RCC 7860 (cell line): ENCODE results near the gene SERPINA5.

Source experiments
- DNase-seq: peaks from one replicate; pipeline ENCODE4 v3.0.0-alpha.2; 2015; ENCODE audit warnings: low spot score
- FAIRE-seq: peaks from 2 replicates; lab custom pipeline; 2012; peaks lifted over from hg19 to GRCh38; lab: Jason Lieb, UNC

The SERPINA5 gene

GRCh38 chr14:94581127-94581999, at the start of gene SERPINA5:
Gene SERPINA5, plus strand, starts transcription at chr14:94581426. Its CDS starts 5,937 bp downstream, at chr14:94587363.
- DNase-seq, result peak; percentile 16
- no peak for FAIRE-seq

GRCh38 chr14:94532447-94532846, 48.8 kb upstream of the SERPINA5 start:
- FAIRE-seq (no peak), DNase-seq (no peak)

- FAIRE-seq (no peak), DNase-seq (no peak)
Measured at GRCh38 chr14:94535506-94535905, 45.7 kb upstream of the SERPINA5 start.

GRCh38 chr14:94536836-94537235, 44.4 kb upstream of the SERPINA5 start:
- FAIRE-seq (no peak), DNase-seq (no peak)

- DNase-seq (no peak), FAIRE-seq (no peak)
Measured at GRCh38 chr14:94538070-94538740, 43.0 kb upstream of the SERPINA5 start.

- DNase-seq (no peak), FAIRE-seq (no peak)
Measured at GRCh38 chr14:94539181-94539580, 42.0 kb upstream of the SERPINA5 start.

GRCh38 chr14:94540031-94540794, 41.0 kb upstream of the SERPINA5 start:
- no peak for DNase-seq
- no peak for FAIRE-seq

- no peak for DNase-seq
- no peak for FAIRE-seq
Measured at GRCh38 chr14:94541234-94541975, 39.8 kb upstream of the SERPINA5 start.

- DNase-seq (no peak), FAIRE-seq (no peak)
Measured at GRCh38 chr14:94542111-94542810, 39.0 kb upstream of the SERPINA5 start.

- DNase-seq (no peak), FAIRE-seq (no peak)
Measured at GRCh38 chr14:94542811-94543440, 38.3 kb upstream of the SERPINA5 start.

- no peak for FAIRE-seq
- no peak for DNase-seq
Measured at GRCh38 chr14:94543449-94544124, 37.6 kb upstream of the SERPINA5 start.

- no peak for DNase-seq
Measured at GRCh38 chr14:94544726-94545125, 36.5 kb upstream of the SERPINA5 start.

GRCh38 chr14:94545131-94545841, 35.9 kb upstream of the SERPINA5 start:
- DNase-seq, result no peak
- no peak for FAIRE-seq

More at GRCh38 chr14:94544726-94545125, 36.5 kb upstream of the SERPINA5 start:
- no peak for FAIRE-seq

- DNase-seq (no peak), FAIRE-seq (no peak)
Measured at GRCh38 chr14:94547151-94547680, 34.0 kb upstream of the SERPINA5 start.

- FAIRE-seq (no peak), DNase-seq (no peak)
Measured at GRCh38 chr14:94547726-94548125, 33.5 kb upstream of the SERPINA5 start.

GRCh38 chr14:94548131-94548998, 32.9 kb upstream of the SERPINA5 start:
- FAIRE-seq (no peak), DNase-seq (no peak)
